HG03103 (cell line): ENCODE results near the gene ACP6.
"Not testable (repeated sequence)": the region's sequence is repeated elsewhere in the genome, so short reads cannot be mapped to it uniquely, and the experiment has no call there.

ENCODE experiments used
- ATAC-seq: cut with Tn5 transposase; IDR thresholded peaks from one replicate; pipeline ENCODE4 v1.9.1; 2021; ENCODE audit warnings: low read depth; ENCODE audit not compliant: unreplicated experiment

The ACP6 gene

GRCh38 chr1:147670319-147671001, at the start of gene ACP6:
Gene ACP6 (minus strand): TSS chr1:147670524. CDS start chr1:147670048, 476 bp downstream.
- peak; percentile 92 for ATAC-seq

- ATAC-seq = no peak
These were observed 49.4 kb upstream of the ACP6 start for GRCh38 chr1:147719711-147720225.

GRCh38 chr1:147719029-147719698, 48.8 kb upstream of the ACP6 start:
- no peak for ATAC-seq

- no peak for ATAC-seq
These were observed 47.4 kb upstream of the ACP6 start for GRCh38 chr1:147717706-147718097.

GRCh38 chr1:147717051-147717705, 46.9 kb upstream of the ACP6 start:
- ATAC-seq = no peak

GRCh38 chr1:147712605-147713004, 42.3 kb upstream of the ACP6 start:
- no peak for ATAC-seq

GRCh38 chr1:147700042-147701006, 30.0 kb upstream of the ACP6 start:
- ATAC-seq = no peak

DNA sequence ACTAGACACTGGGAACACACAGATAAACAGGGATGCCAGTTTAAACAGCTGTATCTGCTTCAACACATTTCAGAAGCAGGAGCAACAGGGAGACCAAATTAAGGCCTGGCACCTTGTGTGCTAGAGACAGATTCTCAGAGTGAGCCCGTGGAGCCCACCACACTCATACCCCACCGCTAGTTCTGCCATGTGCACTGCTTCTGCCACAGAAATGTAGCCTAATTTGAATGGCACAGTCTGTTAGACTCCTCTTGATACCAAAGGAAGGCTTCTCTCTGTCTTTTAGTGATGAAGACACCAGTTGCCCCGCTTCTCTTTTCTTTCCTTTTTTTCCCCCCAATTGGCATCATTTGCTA, 29.3 kb upstream of the ACP6 start:
- ATAC-seq = no peak

- ATAC-seq = no peak
These were observed 12.9 kb upstream of the ACP6 start for GRCh38 chr1:147683163-147683763.

- not testable (repeated sequence) for ATAC-seq
These were observed 10.4 kb upstream of the ACP6 start for GRCh38 chr1:147680608-147681235.

GRCh38 chr1:147677681-147678080, 7.4 kb upstream of the ACP6 start:
- ATAC-seq = not testable (repeated sequence)

DNA sequence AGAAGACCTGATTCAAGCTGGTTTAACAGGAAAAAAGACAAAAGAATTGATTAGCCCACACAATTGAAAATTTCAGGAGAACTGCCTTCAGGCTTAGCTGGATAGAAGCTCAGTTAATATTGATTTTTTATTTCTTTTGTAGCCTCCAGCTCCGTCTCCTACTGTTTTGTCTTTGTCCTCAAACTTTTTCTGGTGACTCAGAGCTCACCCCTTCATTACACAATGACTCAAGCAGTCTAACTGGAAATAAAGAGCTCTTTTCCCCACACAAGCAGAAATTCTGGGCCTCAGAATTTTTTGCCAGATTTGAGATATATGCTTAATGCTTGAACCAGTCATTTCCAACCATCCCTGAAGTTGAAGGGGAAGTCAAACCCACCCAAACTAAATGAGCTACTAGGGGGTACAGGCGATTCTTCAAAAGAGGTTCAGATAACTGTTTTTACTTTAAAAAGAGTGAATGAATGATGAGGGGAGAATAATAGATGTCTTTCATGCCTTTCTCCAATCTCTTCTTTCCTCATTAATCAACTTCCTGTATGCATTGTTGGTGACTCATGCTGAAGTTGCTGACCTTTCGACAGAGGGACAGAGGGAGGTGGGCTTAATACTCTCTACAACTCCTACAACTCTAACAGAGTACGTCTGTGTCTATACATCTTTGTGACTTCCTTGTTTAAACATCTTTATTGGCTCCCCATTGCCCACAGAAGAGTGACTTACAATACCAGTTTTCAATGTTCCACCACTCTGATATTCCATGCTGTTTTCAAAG, 6.2 kb upstream of the ACP6 start:
- ATAC-seq = no peak

- ATAC-seq = no peak
These were observed 3.5 kb upstream of the ACP6 start for GRCh38 chr1:147673816-147674215.

DNA sequence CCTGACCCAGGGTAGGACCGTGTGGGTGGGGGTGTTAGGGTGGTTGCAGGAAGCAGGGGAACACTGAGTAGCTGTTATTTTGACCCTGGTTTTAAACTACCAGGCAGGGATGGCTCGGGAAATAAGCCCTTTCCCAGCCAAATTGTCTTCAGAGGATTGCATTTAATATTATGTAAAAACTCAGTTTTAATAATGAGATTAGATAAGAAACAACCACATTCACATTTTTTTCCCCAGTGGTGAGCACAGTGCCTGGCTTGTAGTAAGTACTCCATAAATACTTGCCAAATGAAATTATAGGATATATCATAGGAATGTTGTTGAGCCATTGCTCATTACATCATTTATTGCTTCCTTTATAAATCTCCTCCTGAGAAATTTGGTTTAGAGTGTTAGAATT, 3.1 kb upstream of the ACP6 start:
- no peak for ATAC-seq

DNA sequence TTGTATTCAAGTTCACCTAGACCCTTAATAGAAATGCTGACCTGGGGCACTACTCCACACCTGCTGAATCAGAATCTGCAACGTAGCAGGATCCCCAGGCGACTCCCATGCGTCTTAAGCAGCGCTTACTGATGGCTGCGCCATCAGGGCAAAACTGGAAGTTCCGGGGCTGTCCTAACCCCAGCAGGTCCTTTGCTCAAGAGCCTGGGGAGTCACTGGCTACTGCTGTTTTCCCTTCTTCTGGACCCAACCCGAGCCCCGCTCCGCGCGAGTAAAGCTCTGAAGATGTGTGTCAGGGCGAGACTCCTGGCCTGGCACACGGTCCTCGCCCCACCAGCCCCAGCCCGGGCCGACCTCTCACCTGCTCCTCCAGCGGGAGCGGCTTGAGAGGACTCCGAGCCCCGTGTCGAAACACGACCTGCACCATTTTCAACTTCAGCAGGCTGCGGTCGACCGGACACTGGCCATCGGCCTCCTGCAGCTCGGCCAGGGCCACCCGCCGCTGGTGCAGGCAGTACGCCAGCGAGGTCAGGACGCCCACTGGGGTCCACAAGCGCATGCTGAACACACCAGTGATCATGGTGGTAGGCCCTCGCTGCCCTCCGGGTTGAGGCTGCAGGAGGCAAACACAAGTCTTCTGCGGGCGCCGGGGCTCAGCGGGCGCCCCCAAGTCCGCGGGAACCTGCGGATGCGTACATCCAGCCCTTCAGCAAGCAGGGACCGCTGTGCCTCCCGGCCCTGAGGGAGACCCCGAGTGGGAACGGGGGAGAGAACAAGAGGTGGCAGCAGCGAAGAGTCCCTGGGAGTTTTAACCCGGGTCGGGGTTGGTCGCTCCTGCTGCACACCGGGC, 630 bp downstream of the ACP6 start:
- ATAC-seq = peak; percentile 39

DNA sequence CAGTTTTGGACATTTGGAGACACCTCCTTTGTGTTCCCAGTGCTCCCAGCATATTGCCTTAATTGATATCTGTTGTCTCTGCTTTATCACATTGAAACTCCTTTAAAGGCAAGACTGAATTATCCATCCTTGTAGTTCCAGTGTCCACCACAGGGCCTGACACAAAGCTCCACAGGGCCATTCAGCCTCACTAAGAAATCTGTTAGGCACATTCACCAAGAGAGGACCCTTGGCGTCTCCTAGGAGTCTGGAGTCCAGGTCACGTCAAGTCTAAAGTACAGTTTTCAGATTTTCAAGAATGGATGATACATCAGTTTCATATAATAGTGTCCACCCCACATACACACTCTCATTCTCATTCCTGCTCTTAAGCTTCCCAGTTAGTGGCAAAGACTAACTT, 4.8 kb downstream of the ACP6 start:
- ATAC-seq = no peak

DNA sequence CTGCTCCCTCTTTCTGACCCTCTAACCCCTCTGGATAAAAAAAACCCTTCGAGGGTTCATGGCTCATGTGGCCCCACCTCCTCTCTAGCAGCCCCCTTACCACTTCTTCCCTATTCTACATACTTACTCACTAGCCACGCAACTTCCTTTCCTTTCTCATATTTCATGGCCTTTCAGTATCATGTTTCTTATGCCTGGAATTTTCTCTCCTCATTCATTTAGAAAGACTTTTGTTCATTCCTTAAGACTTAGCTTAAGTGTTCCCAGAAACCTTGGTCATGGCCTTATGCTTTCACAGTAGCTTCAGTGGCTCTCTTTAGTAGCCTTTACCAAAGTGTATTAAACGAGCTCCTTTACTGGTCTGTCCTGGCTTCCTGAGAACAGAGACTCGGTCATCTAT, 6.1 kb downstream of the ACP6 start:
- no peak for ATAC-seq

DNA sequence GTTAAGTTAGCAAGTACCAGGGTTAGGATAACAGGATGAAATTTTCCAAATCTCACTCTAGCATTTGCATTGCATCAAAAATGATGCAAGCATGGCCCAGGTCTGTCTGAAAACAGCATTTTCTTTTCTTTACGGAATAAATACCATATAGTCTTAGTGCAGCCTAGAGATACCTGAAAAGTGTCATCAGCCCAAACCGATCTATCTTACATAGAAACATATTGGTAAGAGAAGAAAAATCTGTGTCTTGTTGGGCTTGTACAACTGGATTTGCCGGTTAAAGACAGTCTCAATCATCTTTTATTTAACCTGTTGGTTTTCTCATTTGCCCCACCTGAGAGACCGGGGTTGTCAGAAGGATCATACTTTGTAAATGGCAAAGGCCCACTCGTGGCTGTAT, 15.8 kb downstream of the ACP6 start:
- no peak for ATAC-seq
